K562 (cell line): Measurements from ENCODE around the gene MAPKAPK3. TPM values are rescaled to one million over a fixed set of nuclear protein-coding genes. Genes with fewer than 3 reads are reported as not detected.

ENCODE experiments used
- CUX1 ChIP-seq: fragments of 200-800 bp; sonication (Bioruptor generic); IDR thresholded peaks from 2 replicates; pipeline ENCODE4 v1.6.1; 2016; ENCODE audit warnings: missing genetic modification characterization, missing compliant biosample characterization
- EGR1 ChIP-seq: fragments of 450-650 bp; conservative IDR thresholded peaks from 2 replicates; pipeline ENCODE4 v1.6.1; 2017; ENCODE audit warnings: mild to moderate bottlenecking
- HOMEZ ChIP-seq: fragments of 250-450 bp; sonication (Bioruptor Pico); IDR thresholded peaks from 2 replicates; pipeline ENCODE4 v1.4.0; 2020; ENCODE audit warnings: mild to moderate bottlenecking, moderate library complexity
- POLR2H ChIP-seq: IDR thresholded peaks from 2 replicates; pipeline ENCODE4 v1.6.1; 2016; ENCODE audit warnings: missing genetic modification characterization, low read depth, mild to moderate bottlenecking, control low read depth, missing compliant biosample characterization, moderate library complexity
- polyA plus RNA-seq, 8 experiments: library from polyadenylated mRNA; depleted of rRNA in 4 of 8; stranded (reverse) in 5 of 8; unstranded in 3 of 8; fragments of >200 nt; fragmentation: Nextera tagmentation in 2 of 8; fragmentation: Illumina TruSeq in 1 of 8; extraction: Ambion mirVana in 2 of 8; extraction: Trizol in 1 of 8; gene quantifications; 2 replicates each; pipeline versions ENCODE4 v1.2.1 to v1.2.3, GENCODE V29; 2011 to 2014; ENCODE audit warnings: inconsistent platforms in 1 of 8, missing spikeins in 1 of 8
- total RNA-seq, 7 experiments: library from RNA; depleted of rRNA in 6 of 7; stranded (reverse); fragments of >200 nt in 6 of 7; fragmentation: Illumina TruSeq in 2 of 7; extraction: Trizol in 2 of 7; gene quantifications; 2 replicates each; pipeline versions ENCODE4 v1.2.1 to v1.2.3, GENCODE V29; 2011 to 2021; ENCODE audit warnings: low replicate concordance in 1 of 7

MAPKAPK3 gene
- total and polyA plus RNA-seq, 9 of the 15 experiments (the other 6 are each of a cell fraction or from before 2014, with no cell fraction given) = 8.0 to 56.4 (median 41.2) TPM

- TF ChIP-seq CUX1 (no peak), EGR1 (peak; percentile 20; the same call in 1 of the 2 replicates), POLR2H (tag) (no peak), HOMEZ (CRISPR knock-in tag) (no peak)
Measured at GRCh38 chr3:50632450-50632849, 15.5 kb downstream of the MAPKAPK3 start (continued).
